HEK293 (cell line): ENCODE results near the gene MRGPRX2.
A peak's percentile ranks its signal among the peaks of the same experiment; 100 is the strongest.

ENCODE experiments used
- CTCF ChIA-PET: fragments of 350-600 bp; formaldehyde crosslinking; extraction: SDS; loops from one replicate; lab custom pipeline; 2021; ENCODE audit warnings: antibody characterized with exemption; lab: Yijun Ruan, JAX
- POLR2A ChIA-PET: fragments of 300-600 bp; formaldehyde crosslinking; extraction: SDS; loops from one replicate; lab custom pipeline; 2020; ENCODE audit warnings: antibody characterized with exemption, inconsistent platforms; lab: Yijun Ruan, JAX
- H3K27ac ChIP-seq: fragments of 200-500 bp; sonication (Bioruptor generic); 2 replicates; pipeline ENCODE4 v1.5.1; 2014; ENCODE audit warnings: low read depth, low read length, control low read depth, inconsistent platforms; ENCODE audit errors: extremely low read depth
- H3K36me3 ChIP-seq, 2 experiments: fragments of 200-500 bp in 1 of 2; sonication (Bioruptor generic) in 1 of 2; 1 replicate in 1 of 2; 2 replicates in 1 of 2; pipeline ENCODE4 v1.5.1; 2014 to 2017; ENCODE audit warnings: inconsistent platforms in 2 of 2, low read length in 2 of 2; ENCODE audit not compliant: control insufficient read depth in 2 of 2, insufficient read depth in 1 of 2
- H3K4me1 ChIP-seq: fragments of 200-500 bp; sonication (Bioruptor generic); 2 replicates; pipeline ENCODE4 v1.5.1; 2014; ENCODE audit warnings: mild to moderate bottlenecking, low read length, inconsistent platforms; ENCODE audit not compliant: control insufficient read depth, insufficient read depth
- H3K4me3 ChIP-seq: 2 replicates; pipeline ENCODE4 v1.5.1; 2011; ENCODE audit warnings: low read depth, mild to moderate bottlenecking, control low read depth, low read length, moderate library complexity
- H3K9me3 ChIP-seq: fragments of 200-500 bp; sonication (Bioruptor generic); 2 replicates; pipeline ENCODE4 v1.5.1; 2014; ENCODE audit warnings: low read depth, low read length, inconsistent platforms; ENCODE audit not compliant: control insufficient read depth, insufficient read depth
- KLF1 ChIP-seq: fragments of 450-650 bp; formaldehyde crosslinking; IDR thresholded peaks from 2 replicates; pipeline ENCODE4 v1.5.1; 2016; ENCODE audit warnings: missing biosample characterization, missing genetic modification characterization
- REPIN1 ChIP-seq: fragments of 450-650 bp; formaldehyde crosslinking; IDR thresholded peaks from 2 replicates; pipeline ENCODE4 v1.5.1; 2017; ENCODE audit warnings: missing biosample characterization, missing genetic modification characterization, low read depth
- SCRT2 ChIP-seq: fragments of 450-650 bp; formaldehyde crosslinking; IDR thresholded peaks from 2 replicates; pipeline ENCODE4 v1.5.1; 2016; ENCODE audit warnings: missing biosample characterization, missing genetic modification characterization
- ZFP69B ChIP-seq: fragments of 450-650 bp; formaldehyde crosslinking; IDR thresholded peaks from 2 replicates; pipeline ENCODE4 v1.5.1; 2016; ENCODE audit warnings: missing biosample characterization, missing genetic modification characterization
- ZNF112 ChIP-seq: fragments of 450-650 bp; formaldehyde crosslinking; IDR thresholded peaks from 2 replicates; pipeline ENCODE4 v1.5.0; 2017; ENCODE audit warnings: missing biosample characterization, missing genetic modification characterization
- ZNF146 ChIP-seq: fragments of 450-650 bp; formaldehyde crosslinking; IDR thresholded peaks from 2 replicates; pipeline ENCODE4 v1.5.1; 2016; ENCODE audit warnings: missing biosample characterization, missing genetic modification characterization
- ZNF18 ChIP-seq: fragments of 450-650 bp; formaldehyde crosslinking; IDR thresholded peaks from 2 replicates; pipeline ENCODE4 v1.5.1; 2016; ENCODE audit warnings: missing biosample characterization, missing genetic modification characterization
- ZNF223 ChIP-seq: fragments of 450-650 bp; formaldehyde crosslinking; IDR thresholded peaks from 2 replicates; pipeline ENCODE4 v1.5.1; 2016; ENCODE audit warnings: missing biosample characterization, missing genetic modification characterization
- ZNF24 ChIP-seq: fragments of 450-650 bp; formaldehyde crosslinking; IDR thresholded peaks from 2 replicates; pipeline ENCODE4 v1.5.1; 2016; ENCODE audit warnings: missing biosample characterization, missing genetic modification characterization
- ZNF391 ChIP-seq: fragments of 450-650 bp; formaldehyde crosslinking; IDR thresholded peaks from 2 replicates; pipeline ENCODE4 v1.5.1; 2016; ENCODE audit warnings: low read depth, missing biosample characterization, missing genetic modification characterization, borderline replicate concordance
- ZNF433 ChIP-seq: fragments of 450-650 bp; formaldehyde crosslinking; IDR thresholded peaks from 2 replicates; pipeline ENCODE4 v1.5.1; 2016; ENCODE audit warnings: missing biosample characterization, missing genetic modification characterization, low read depth
- ZNF510 ChIP-seq: fragments of 450-650 bp; formaldehyde crosslinking; IDR thresholded peaks from 2 replicates; pipeline ENCODE4 v1.5.1; 2018; ENCODE audit warnings: mild to moderate bottlenecking, missing genetic modification characterization, missing biosample characterization; ENCODE audit not compliant: insufficient replicate concordance
- ZNF521 ChIP-seq: fragments of 450-650 bp; formaldehyde crosslinking; IDR thresholded peaks from 2 replicates; pipeline ENCODE4 v1.5.1; 2017; ENCODE audit warnings: missing biosample characterization, mild to moderate bottlenecking, missing genetic modification characterization
- ZNF629 ChIP-seq: fragments of 450-650 bp; formaldehyde crosslinking; IDR thresholded peaks from 2 replicates; pipeline ENCODE4 v1.5.1; 2017; ENCODE audit warnings: missing biosample characterization, missing genetic modification characterization
- ZNF707 ChIP-seq: fragments of 450-650 bp; formaldehyde crosslinking; IDR thresholded peaks from 2 replicates; pipeline ENCODE4 v1.5.1; 2016; ENCODE audit warnings: missing biosample characterization, missing genetic modification characterization
- ZNF792 ChIP-seq: fragments of 450-650 bp; formaldehyde crosslinking; IDR thresholded peaks from 2 replicates; pipeline ENCODE4 v1.5.1; 2016; ENCODE audit warnings: missing biosample characterization, missing genetic modification characterization
- TF ChIP-seq, protein P1 (sequence below): fragments of 450-650 bp; formaldehyde crosslinking; IDR thresholded peaks from 2 replicates; pipeline ENCODE4 v1.5.1; 2016; ENCODE audit warnings: missing biosample characterization, missing genetic modification characterization

MRGPRX2 gene

GRCh38 chr11:19018901-19019300, 41.6 kb downstream of the MRGPRX2 start:
- no peaks in the 10 kb centered on the region for H3K36me3 ChIP-seq
- H3K4me3 ChIP-seq: no peak overlapping the region
- no peak for TF ChIP-seq ZNF521 (tag by site-specific recombination)
- no peak for TF ChIP-seq ZNF792 (tag by site-specific recombination)
- TF ChIP-seq ZNF112 (tag by site-specific recombination): no peak
- TF ChIP-seq, protein P1, sequence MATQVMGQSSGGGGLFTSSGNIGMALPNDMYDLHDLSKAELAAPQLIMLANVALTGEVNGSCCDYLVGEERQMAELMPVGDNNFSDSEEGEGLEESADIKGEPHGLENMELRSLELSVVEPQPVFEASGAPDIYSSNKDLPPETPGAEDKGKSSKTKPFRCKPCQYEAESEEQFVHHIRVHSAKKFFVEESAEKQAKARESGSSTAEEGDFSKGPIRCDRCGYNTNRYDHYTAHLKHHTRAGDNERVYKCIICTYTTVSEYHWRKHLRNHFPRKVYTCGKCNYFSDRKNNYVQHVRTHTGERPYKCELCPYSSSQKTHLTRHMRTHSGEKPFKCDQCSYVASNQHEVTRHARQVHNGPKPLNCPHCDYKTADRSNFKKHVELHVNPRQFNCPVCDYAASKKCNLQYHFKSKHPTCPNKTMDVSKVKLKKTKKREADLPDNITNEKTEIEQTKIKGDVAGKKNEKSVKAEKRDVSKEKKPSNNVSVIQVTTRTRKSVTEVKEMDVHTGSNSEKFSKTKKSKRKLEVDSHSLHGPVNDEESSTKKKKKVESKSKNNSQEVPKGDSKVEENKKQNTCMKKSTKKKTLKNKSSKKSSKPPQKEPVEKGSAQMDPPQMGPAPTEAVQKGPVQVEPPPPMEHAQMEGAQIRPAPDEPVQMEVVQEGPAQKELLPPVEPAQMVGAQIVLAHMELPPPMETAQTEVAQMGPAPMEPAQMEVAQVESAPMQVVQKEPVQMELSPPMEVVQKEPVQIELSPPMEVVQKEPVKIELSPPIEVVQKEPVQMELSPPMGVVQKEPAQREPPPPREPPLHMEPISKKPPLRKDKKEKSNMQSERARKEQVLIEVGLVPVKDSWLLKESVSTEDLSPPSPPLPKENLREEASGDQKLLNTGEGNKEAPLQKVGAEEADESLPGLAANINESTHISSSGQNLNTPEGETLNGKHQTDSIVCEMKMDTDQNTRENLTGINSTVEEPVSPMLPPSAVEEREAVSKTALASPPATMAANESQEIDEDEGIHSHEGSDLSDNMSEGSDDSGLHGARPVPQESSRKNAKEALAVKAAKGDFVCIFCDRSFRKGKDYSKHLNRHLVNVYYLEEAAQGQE (tag by site-specific recombination): peak; percentile 83
- H3K9me3 ChIP-seq: no peaks in the 10 kb centered on the region
- ChIA-PET POLR2A (no interaction called here), CTCF (interaction anchor here (0.6 to 1.1 kb wide), 3 partner anchors 9 to 148 kb away, joined by 3 read pairs; no protein-coding TSS in a partner anchor)
- H3K27ac ChIP-seq: no peak overlapping the region
- no peaks in the 10 kb centered on the region for H3K4me1 ChIP-seq

DNA sequence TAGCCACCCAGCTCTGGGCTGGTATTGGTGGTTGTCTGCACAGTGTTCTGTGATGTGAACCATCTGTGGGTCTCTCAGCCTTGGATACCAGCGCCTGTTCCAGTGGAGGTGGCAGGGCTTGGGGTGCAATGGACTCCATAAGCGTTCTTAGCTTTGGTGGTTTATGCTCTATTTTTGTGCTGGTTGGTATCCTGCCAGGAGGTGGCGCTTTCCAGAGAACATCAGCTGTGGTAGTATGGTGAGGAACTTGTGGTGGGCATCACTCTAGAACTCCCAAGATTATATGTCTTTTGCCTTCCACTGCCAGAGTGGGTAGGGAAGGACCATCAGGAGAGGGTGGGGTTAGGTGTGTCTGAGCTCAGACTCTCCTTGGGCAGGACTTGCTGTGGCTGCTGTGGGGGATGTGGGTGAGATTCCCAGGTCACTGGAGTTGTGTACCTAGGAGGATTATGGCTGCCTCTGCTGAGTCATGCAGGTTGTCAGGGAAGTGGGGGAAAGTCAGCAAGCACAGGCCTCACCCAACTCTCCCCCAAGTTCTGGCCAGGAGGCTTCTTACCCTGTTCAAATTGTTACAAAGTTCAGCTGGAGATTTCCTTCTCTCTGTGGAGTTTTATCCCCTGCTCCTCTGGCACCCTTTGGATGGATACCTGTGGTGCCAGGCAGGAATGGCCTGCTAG, 47.2 kb downstream of the MRGPRX2 start:
- Histone ChIP-seq H3K4me1 (no peaks in the 10 kb centered on the region), H3K9me3 (no peaks in the 10 kb centered on the region), H3K4me3 (no peak overlapping the region), H3K27ac (no peak overlapping the region), H3K36me3 (no peaks in the 10 kb centered on the region)
- TF ChIP-seq REPIN1 (tag by site-specific recombination): no peak
- no peak for TF ChIP-seq ZNF18 (tag by site-specific recombination)
- no peak for TF ChIP-seq ZFP69B (tag by site-specific recombination)
- no peak for TF ChIP-seq SCRT2
- no peak for TF ChIP-seq ZNF24 (tag by site-specific recombination)
- POLR2A ChIA-PET: no interaction called here
- CTCF ChIA-PET: interaction anchor here (0.7 kb wide), 2 partner anchors 1214 to 1661 kb away, joined by 3 read pairs; no protein-coding TSS in a partner anchor

DNA sequence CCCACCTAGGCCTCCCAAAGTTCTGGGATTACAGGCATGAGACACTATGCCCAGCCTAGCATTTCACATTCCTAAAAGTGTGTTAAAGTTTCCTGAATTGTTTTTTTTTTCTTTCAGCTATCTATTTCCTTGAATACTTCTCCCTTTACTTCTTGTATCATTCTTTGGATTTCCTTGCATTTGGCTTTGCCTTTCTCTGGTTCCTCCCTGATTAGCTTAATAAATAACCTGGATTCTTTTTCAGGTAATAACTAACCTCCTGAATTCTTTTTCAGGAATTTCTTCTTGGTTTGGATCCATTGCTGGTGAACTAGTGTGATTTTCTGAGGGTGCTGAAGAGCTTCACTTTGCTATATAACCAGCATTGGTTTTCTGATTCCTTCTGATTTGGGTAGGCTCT, 47.9 kb downstream of the MRGPRX2 start:
- H3K36me3 ChIP-seq: no peaks in the 10 kb centered on the region
- H3K4me1 ChIP-seq: no peaks in the 10 kb centered on the region
- no peak overlapping the region for H3K4me3 ChIP-seq
- no peaks in the 10 kb centered on the region for H3K9me3 ChIP-seq
- CTCF ChIA-PET: interaction anchor here (0.6 to 0.8 kb wide), 5 partner anchors 23 to 1213 kb away, joined by 3 to 8 read pairs (median 3); no protein-coding TSS in a partner anchor
- TF ChIP-seq ZNF707 (tag by site-specific recombination) (no peak), ZNF391 (tag by site-specific recombination) (no peak), ZNF223 (tag by site-specific recombination) (no peak), KLF1 (tag by site-specific recombination) (no peak), ZNF146 (tag by site-specific recombination) (no peak), ZNF629 (tag by site-specific recombination) (no peak), ZNF510 (no peak), ZNF433 (tag by site-specific recombination) (no peak)
- TF ChIP-seq, all 188 proteins: peak for 0
- POLR2A ChIA-PET: no interaction called here
- no peak overlapping the region for H3K27ac ChIP-seq
